ENCODE measurements around the gene SLC19A1.

Gene SLC19A1

DNA sequence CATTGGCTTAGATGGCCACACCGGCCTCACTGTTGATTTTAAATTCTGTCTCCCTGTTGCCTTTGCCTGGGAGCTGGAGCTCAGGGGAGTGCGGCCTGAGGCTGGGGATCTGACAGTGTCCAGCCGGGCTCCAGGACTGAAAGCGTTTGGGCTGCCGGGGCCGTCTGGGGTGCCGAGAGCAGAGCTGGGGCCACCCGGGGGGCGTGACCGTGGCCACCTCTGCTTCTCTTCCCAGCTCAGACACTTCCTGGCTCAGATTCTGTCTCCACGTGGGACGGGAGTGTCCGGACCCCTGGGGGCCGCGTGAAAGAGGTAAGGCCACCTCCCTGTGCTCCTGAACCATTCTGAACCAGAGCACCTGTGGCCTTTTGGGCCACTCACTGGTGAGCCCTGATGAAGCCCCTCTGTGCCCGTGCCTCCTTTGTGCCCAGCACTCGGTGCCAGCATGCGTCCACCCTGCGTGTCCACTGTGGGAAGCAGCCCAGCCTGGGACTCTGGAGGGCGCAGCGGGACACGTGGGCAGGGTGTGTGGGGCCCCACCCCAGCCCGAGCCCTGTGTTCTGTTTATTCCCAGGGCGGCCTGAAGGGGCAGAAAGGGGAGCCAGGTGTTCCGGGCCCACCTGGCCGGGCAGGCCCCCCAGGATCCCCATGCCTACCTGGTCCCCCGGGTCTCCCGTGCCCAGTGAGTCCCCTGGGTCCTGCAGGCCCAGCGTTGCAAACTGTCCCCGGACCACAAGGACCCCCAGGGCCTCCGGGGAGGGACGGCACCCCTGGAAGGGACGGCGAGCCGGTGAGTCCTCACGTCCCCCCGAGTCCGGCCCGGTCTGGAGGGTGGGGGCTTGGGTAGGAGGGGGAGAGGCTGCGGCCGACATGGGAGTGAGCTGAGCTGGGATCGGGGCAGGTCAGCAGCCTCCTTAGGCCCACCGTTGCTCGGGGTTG is 64.8 kb downstream of the SLC19A1 start:
- DNase-seq (ENCODE audit: low read depth): no peak

GRCh38 chr21:45476582-45476981 is 65.7 kb downstream of the SLC19A1 start:
- DNase-seq (ENCODE audit: low read depth): no peak

GRCh38 chr21:45475797-45476570 is 66.3 kb downstream of the SLC19A1 start:
- no peak for DNase-seq (ENCODE audit: low read depth)

DNA sequence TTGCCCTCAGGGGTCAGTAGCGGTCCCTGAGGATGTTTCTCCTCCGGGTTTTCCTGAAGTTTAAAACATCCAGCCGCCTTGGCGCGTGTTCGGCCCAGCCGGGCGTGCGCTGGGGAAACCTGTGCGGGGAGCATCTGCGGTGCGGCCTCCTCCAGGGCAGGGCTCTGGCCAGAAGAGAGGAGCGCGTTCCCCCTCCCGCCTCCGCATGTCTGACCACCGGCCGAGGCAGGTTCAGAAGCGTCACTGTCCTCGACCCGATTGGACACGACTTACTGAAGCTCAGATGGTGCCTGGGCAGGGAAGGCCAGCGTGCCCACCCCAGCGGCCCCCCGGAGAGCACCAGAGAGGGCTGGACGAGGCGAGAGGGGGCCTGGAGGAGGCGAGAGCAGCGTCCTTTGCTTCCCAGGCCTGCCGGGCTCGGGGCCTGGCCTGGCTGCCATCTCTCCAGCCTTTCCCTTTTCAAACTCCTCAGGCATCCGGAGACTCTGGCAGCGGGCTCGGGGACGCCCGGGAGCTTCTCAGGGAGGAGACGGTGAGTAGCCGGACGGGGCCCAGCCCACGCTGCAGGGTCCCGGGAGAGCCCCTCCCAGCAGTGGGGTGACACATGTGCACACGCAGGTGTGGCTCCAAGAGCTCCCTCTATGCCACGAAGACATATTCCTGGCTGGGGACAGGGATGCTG is 67.1 kb downstream of the SLC19A1 start:
- DNase-seq (ENCODE audit: low read depth): no peak

DNA sequence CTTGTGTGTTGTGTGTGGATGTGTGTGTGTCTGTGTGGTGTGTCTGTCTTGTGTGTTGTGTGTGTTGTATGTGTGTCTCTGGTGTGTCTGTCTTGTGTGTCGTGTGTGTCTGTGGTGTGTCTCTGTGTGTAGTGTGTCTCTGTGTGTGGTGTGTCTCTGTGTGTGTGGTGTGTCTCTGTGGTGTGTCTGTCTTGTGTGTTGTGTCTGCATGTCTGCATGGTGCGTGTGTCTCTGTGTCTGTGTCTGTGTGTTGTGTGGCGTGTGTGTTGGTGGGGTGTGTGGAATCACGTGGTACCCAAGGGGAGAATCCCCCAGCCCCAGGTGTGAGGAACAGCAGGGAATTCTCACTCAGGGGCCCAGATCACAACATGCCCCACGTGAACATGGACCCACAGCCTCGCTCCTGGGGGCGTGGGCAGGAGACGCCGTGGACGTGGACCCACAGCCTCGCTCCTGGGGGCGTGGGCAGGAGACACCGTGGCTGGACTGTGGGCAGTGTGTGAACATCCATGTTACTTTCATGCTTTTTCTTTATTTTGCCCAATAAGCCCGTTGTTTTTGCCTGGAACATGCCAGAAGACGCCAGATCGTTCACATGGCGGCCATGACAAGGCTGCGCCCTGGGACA is 67.8 kb downstream of the SLC19A1 start:
- DNase-seq (ENCODE audit: low read depth): no peak

DNA sequence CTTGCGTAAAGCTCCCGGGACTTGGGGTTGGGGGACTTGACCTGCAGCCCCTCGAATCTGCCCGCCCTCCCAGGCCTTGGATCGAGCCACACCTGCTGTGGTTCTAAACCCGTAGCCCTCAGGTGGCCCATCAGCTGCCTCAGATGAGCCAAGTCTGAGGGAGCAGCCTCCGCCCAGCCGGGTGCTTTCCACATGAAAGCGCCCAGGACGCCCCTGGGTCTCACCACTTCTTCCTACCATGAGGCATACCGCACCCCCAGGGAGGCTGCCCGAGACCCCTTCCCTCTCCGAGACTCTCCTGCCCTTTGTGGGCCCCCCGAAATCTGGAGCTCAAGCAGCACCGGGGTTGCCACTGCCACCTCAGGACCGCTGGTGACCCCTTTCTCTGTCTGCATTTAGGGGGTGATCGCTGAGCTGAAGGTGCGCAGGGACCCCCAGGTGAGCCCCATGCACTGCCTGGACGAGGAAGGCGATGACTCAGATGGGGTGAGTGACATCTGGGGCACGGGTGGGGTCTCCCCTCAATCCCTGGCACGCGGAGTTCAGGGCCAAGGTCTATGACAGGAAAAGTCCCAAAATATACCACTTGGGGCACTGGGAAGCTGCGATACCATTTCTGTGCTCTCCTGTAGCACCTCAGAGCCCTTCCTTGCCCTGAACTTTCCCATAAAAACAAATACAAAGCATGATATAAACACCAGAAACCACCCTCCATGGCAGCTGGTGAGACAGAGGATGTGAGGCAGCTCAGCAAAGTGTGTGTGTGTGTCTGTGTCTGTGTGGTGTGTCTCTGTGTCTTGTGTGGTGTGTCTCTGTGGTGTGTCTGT is 68.5 kb downstream of the SLC19A1 start:
- no peak for DNase-seq (ENCODE audit: low read depth)

GRCh38 chr21:45472445-45473365 is 69.5 kb downstream of the SLC19A1 start:
- no peak for DNase-seq (ENCODE audit: low read depth)

DNA sequence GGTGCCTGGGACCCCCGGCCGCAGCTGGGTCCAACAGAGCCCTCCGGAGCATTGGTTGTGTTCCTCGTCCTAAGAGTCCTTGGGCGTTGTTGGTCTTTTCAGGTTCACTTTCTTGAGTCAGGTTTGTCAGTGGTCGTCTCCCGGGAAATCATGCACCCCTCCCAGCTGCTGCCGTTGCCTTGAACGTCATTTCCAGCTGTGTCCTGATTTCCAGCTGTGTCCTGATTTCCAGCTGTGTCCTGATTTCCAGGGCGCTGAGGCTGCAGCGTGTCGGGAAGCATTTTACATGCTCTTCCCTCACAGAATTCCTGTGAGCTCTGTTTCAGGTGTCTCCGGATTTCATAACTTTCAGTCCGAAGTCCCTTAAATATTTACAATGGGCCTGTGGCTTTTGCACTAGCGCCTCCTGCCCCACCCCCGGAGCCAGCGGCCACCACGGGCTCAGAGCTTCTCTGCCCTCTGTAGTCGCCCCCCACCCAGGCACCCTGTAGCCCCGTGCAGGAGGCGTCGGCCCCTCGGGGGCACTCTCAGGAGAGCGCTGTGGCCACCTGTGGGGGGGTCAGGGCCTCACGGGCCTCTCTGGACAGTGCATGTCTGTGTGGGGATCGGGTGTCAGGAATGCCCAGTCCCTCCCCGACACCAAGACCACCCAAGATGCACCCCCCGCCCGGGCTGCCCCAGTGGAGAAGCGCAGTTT is 70.6 kb downstream of the SLC19A1 start:
- no peak for DNase-seq (ENCODE audit: low read depth)

GRCh38 chr21:45470773-45471524 is 71.3 kb downstream of the SLC19A1 start:
- DNase-seq (ENCODE audit: low read depth): peak; percentile 70

GRCh38 chr21:45470087-45470515 is 72.1 kb downstream of the SLC19A1 start:
- DNase-seq (ENCODE audit: low read depth): no peak

- no peak for DNase-seq (ENCODE audit: low read depth)
Measured at GRCh38 chr21:45469273-45470086, 72.8 kb downstream of the SLC19A1 start.

DNA sequence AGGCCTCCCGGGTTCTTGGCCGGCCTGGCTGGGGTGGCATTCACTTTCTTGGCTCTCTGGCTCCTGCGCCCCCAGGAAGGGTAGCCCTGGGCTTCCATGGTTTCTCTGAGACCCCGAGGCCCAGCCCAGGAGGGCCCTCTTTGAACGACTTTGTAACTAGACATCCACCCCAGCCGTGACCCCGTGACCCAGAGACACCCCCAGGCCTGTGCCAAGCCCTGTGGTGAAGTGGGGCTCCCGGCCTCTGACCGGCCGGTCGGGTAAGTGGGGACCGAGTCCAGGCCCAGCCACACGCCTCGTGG is 73.3 kb downstream of the SLC19A1 start:
- no peak for DNase-seq (ENCODE audit: low read depth)

DNA sequence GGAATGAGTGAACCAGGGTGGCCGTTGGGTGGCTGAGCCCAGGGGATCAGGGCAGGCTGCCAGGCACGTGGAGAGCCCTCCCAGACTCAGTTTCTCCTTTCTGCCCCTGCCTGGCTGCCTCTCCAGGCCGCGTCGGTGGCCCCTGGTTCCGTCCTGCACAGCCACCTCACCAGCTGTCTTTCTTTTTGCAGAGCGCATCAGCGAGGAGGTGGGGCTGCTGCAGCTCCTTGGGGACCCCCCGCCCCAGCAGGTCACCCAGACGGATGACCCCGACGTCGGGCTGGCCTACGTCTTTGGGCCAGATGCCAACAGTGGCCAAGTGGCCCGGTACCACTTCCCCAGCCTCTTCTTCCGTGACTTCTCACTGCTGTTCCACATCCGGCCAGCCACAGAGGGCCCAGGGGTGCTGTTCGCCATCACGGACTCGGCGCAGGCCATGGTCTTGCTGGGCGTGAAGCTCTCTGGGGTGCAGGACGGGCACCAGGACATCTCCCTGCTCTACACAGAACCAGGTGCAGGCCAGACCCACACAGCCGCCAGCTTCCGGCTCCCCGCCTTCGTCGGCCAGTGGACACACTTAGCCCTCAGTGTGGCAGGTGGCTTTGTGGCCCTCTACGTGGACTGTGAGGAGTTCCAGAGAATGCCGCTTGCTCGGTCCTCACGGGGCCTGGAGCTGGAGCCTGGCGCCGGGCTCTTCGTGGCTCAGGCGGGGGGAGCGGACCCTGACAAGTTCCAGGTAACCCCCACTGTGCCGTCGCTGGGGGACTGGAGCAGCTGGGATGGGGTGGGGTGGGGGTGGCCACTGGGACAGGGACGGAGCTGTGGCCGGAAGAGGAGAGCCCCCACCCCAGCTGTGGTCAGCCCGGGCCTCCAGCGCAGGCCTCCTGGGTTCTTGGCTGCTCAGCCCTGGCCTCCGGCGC is 73.9 kb downstream of the SLC19A1 start:
- DNase-seq (ENCODE audit: low read depth): no peak

DNA sequence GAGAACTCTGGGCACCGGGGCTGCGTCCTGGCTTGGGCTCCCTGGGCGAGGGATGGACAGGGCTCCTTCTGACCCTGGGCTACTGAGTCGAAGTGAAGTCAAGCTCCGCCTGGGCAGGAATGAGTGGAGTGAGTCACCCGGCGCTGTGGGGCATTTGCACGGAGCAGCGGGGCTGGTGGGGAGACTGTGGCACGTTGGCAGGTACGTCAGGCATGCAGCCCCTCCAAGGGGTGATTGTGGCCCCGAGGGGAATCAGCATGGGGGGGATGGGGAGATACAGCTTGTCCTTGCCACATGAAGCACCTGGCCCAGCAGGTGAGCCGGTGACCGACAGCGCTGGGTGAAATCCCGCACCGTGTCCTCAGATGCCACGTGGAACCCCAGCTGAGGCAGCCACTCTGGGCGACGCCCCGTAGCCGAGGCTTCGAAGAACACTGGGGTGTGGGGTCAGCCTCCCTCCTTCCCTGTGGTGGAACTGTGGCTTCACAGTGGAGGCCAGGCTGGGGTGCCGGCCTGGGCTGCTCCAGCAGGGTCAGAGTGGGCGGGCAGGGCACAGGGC is 74.9 kb downstream of the SLC19A1 start:
- no peak for DNase-seq (ENCODE audit: low read depth)

DNA sequence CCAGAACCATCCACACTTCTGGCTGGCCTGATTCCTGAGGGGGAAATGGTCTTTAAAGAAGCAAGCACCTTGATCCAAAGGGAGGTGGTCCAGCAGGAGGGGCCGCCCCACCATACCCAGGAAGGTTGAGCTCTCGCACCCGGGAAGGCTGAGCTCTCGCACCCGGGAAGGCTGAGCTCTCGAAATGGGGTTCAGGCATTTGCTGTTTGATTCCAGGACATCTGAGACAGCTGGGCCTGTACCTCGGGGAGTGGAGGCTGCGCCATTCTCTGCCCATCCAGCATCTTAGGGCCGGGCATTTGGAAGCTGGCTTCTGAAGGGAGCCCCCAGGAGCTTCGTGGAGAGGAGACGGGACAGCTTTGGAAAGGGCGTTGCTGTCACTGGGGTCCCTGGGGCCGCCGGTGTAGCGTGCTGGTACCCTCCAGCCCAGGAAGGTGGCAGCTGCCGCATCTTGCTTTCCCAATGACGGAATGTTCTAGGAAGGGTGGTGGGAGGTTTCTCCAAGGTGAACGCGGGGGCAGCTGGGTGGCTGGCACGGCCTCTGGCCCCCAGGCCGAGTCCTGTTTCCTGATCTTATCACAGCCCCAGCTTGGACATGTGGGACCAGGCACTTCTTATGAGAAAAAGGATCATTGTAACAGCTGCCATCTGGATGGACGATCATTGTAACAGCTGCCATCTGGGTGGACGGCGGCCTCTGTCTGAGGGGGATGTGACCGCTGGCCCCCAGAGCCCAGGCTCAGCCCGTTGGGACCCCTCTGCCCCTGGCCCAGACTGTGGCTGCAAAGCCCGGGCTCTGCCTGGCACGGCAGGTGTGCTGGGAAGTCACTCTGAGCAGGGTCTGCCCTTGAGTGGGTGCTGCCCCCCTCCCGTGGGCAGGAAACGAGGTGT is 75.7 kb downstream of the SLC19A1 start:
- no peak for DNase-seq (ENCODE audit: low read depth)
